ENCODE results near the gene MDH2.
"Not testable (repeated sequence)": the region's sequence is repeated elsewhere in the genome, so short reads cannot be mapped to it uniquely, and the experiment has no call there.

MDH2 gene

DNA sequence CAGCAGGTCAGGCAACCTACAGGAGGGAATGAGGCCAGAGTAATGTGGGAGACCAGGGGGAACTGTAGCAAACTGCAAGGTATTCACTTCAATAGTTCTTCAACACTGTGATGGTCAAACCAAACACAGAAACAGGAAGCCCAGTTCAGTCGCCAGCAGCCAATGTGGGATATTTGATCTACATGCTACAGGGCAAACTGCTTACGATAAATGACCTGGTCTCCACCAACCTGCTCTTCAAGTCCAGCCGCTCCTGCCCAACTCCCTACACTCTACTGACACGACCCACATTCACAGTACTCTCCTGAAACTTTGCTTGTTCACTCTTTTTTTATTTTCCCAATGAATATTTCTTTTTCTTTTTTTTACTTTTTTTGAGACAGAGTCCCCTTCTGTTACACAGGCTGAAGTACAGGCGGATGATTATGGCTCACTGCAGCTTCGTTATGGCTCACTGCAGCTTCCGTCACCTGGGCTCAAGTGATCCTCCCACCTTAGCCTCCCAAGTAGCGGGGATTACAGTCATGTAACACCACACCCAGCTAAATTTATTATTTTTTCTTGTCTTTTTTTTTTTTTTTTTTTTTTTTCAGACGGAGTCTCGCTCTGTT lies 42.1 kb downstream of the MDH2 start:
- DNase-seq (ENCODE audit: extremely low spot score), result no peak
- ChIA-PET CTCF (no interaction called here), POLR2A (interaction anchor here (0.7 to 1.0 kb wide), 2 partner anchors 12 to 228 kb away, joined by 3 to 4 read pairs; no protein-coding TSS in a partner anchor)
- TF ChIP-seq, protein P1, sequence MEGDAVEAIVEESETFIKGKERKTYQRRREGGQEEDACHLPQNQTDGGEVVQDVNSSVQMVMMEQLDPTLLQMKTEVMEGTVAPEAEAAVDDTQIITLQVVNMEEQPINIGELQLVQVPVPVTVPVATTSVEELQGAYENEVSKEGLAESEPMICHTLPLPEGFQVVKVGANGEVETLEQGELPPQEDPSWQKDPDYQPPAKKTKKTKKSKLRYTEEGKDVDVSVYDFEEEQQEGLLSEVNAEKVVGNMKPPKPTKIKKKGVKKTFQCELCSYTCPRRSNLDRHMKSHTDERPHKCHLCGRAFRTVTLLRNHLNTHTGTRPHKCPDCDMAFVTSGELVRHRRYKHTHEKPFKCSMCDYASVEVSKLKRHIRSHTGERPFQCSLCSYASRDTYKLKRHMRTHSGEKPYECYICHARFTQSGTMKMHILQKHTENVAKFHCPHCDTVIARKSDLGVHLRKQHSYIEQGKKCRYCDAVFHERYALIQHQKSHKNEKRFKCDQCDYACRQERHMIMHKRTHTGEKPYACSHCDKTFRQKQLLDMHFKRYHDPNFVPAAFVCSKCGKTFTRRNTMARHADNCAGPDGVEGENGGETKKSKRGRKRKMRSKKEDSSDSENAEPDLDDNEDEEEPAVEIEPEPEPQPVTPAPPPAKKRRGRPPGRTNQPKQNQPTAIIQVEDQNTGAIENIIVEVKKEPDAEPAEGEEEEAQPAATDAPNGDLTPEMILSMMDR (IDR thresholded peaks at IDR 0.05; ENCODE audit: control extremely low read depth, extremely low read depth, low read depth, missing control alignments), result no peak

DNA sequence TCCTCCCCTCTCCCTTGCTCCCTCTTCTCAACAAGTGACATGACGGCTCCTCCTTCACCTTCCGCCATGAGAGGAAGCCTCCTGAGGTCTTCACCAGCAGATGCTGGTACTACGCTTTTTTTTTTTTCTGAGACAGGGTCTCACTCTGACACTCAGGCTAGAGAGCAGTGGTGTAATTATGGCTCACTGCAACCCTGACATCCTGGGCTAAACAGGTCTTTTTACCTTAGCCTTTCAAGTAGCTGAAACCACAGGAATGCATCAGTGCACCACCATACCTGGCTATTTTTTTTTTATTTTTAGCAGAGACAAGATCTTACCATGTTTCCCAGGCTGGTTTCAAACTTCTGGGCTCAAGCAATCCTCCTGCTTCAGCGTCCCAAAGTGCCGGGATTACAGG lies 43.6 kb downstream of the MDH2 start:
- TF ChIP-seq, protein P1 (IDR thresholded peaks at IDR 0.05; ENCODE audit: control extremely low read depth, extremely low read depth, low read depth, missing control alignments), result no peak
- ChIA-PET CTCF (no interaction called here), POLR2A (no interaction called here)

DNA sequence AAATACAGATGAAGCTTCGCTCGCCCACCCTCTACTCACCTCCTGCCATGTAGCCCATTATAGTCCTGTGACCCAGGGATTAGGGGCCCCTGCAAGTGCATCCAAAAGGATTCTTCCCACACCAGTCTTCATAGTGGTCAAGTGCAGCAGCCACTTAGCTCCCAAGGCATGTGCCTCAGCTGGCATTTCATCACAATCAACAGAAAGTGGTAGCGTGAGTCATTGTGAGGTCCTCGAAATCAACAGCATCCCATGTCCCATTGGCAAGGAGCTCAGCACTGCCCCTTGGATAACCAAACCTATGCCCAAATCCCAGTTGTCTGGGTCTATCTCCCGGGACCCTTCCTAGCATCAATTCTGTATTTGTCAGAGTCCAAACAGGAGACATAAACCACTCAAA lies 45.6 kb downstream of the MDH2 start:
- POLR2A ChIA-PET; CTCF ChIA-PET; DNase-seq (ENCODE audit: extremely low spot score): not testable (repeated sequence)

More for the DNA sequence above, 43.6 kb downstream of the MDH2 start:
- no peak for DNase-seq (ENCODE audit: extremely low spot score)

DNA sequence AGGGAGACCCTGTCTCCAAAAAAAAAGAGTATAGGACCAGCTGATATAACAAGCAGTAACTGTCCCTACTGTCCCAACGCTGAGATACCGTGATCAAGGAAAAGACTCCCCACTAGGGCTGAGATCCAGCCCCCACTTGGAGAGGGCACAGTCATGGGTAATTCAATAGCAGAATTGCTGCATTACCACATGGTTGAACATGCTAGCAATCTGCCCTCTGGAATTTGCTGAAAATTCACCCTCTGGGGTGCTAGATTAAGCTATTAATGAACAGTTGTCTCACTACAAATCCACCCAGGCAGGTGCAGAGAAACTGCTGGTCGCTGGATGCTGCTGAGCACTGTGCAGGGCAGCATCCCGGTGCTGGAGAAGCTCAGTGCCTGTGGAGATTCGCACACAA lies 46.4 kb downstream of the MDH2 start:
- CTCF ChIA-PET, POLR2A ChIA-PET: not testable (repeated sequence)

DNA sequence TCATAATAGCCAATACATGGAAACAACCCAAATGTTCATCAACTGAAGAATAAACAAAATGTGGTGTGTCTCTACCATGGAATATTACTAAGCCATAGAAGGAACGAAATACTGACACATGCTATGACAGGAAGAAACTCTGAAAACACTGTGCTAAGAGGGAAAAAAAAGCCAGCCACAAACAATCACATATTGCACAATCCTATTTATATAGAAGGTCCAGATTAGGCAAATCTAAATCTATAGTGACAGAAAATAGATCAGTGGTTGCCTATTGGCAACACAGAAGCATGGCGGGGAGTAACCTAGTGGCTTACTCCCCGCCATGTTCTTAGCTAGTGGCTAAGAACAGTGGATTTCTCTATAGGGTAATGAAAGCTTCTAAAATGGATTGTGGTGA lies 48.0 kb downstream of the MDH2 start:
- TF ChIP-seq, protein P1 (IDR thresholded peaks at IDR 0.05; ENCODE audit: control extremely low read depth, extremely low read depth, low read depth, missing control alignments), result no peak
- POLR2A ChIA-PET, result no interaction called here
- CTCF ChIA-PET, result no interaction called here
- DNase-seq (ENCODE audit: extremely low spot score), result no peak

More for the DNA sequence above, 46.4 kb downstream of the MDH2 start:
- not testable (repeated sequence) for DNase-seq (ENCODE audit: extremely low spot score)

DNA sequence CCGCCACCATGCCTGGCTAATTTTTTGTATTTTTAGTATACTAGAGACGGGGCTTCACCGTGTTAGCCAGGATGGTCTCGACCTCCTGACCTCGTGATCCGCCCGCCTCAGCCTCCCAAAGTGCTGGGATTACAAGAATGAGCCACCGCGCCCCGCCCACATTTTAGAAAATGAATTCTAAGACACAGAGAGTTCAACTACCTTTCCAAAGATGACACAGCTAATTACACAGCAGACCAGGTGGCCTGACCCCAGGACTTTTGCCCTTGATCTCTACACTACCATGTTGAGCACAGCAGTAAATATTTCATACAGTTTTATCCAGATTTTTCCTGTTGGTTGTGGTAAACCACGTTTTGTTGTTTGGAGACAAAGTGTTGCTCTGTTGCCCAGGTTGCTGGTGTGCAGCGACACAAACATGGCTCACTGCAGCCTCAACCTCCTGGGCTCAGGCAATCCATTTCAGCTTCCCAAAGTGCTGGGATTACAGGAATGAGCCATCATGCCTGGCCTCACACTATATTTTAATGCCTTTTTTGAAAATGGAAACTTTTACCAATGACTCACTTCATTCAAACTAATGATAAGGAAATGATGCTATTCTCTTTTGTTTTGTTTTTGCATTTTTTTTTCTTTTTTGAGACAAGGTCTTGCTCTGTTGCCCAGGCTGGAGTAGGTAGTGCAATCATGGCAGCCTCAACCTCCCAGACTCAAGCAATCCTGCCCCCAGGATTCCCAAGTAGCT lies 54.0 kb downstream of the MDH2 start:
- not testable (repeated sequence) for DNase-seq (ENCODE audit: extremely low spot score)

DNA sequence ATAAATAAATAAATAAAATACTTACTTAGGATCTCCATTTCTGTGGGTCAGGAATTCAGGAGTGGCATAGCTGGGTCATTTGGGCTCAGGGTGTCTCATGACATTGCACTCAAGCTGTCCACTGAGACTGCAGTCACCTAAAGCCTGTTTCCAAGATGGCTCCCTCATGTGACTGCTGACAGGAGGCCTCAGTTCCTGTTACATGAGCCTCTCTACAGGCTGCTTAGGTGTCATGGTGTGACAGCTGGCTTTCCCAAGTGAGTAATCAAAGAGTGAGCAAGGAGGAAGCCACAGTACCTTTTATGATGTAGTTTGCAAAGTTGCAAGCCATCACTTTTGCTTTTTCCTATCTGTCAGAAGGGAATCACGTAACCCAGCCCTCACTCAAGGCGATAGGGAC lies 55.9 kb downstream of the MDH2 start:
- POLR2A ChIA-PET; DNase-seq (ENCODE audit: extremely low spot score); CTCF ChIA-PET: not testable (repeated sequence)

More for the DNA sequence above, 54.0 kb downstream of the MDH2 start:
- ChIA-PET CTCF (interaction anchor here (1.0 kb wide), 1 partner anchor 34 kb away, joined by 3 read pairs; no protein-coding TSS in a partner anchor), POLR2A (interaction anchor here (1.1 kb wide), 1 partner anchor 11 kb away, joined by 3 read pairs; no protein-coding TSS in a partner anchor)

DNA sequence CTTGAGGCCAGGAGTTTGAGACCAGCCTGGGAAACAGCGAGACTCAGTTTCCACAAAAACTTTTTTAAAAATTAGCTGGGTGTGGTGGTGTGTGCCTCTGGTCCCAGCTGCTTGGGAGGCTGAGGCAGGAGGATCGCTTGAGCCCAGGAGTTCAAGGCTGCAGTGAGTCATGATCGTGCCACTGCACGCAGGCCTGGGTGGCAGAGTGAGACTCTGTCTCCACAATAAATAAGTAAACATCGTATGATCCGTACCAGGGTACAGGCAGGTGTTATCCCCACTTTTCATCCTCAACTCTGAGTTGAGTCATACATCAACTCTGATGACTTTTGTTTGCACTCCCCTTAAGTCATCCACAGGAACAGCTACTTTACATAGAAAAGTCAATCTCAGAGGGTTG lies 58.2 kb downstream of the MDH2 start:
- CTCF ChIA-PET, result interaction anchor here (1.5 kb wide), 1 partner anchor 185 kb away, joined by 3 read pairs; no protein-coding TSS in a partner anchor
- POLR2A ChIA-PET; DNase-seq (ENCODE audit: extremely low spot score): not testable (repeated sequence)

DNA sequence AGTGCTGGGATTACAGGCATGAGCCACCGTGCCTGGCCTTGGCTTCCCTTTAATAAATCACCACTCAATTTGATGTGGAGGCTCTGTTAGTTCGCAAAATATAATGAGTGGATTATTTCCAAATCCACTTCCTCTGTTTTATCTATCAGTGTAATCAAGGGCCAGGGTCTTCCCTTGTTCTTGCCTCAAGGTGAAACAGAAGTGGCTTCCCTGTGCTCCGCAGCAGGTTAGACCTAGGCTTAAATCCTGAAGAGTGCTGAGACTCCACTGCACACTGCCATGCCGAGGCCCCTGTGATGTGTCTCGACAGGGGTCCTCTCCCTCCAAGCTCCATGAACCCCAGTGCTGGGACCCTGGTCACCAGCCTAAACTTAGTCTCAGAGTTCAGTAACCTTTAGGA lies 59.0 kb downstream of the MDH2 start:
- ChIA-PET POLR2A (no interaction called here), CTCF (no interaction called here)
- TF ChIP-seq, protein P1 (IDR thresholded peaks at IDR 0.05; ENCODE audit: control extremely low read depth, extremely low read depth, low read depth, missing control alignments), result no peak
- no peak for DNase-seq (ENCODE audit: extremely low spot score)

Measured in GM10248 (cell line).